IMR-90 (cell line): ENCODE measurements around the gene CYP2B6. TPM values are rescaled to one million over a fixed set of nuclear protein-coding genes. Genes with fewer than 3 reads are reported as not detected.

Source experiments
- polyA plus RNA-seq, 3 experiments: library from polyadenylated mRNA; depleted of rRNA; stranded (reverse); fragments of >200 nt; gene quantifications; 2 replicates each; pipeline ENCODE4 v1.2.3, GENCODE V29; 2012; ENCODE audit warnings: low replicate concordance in 1 of 3
- total RNA-seq: library from RNA; depleted of rRNA; stranded (reverse); fragments of >200 nt; gene quantifications from 2 replicates; pipeline ENCODE4 v1.2.3, GENCODE V29; 2012; rRNA removed

CYP2B6 gene
- total and polyA plus RNA-seq, 2 of the 4 experiments (the other 2 are of a cell fraction), result not detected

Other genes with a start within 250 kb of the CYP2B6 start
- 0.28 and 0.54 TPM in 2 replicates for gene ACTMAP, start 240.8 kb upstream of the CYP2B6 start, total RNA-seq
- gene ACTMAP, start 240.8 kb upstream of the CYP2B6 start, polyA plus RNA-seq (2012; rRNA removed), result 4.9 and 5.4 TPM in 2 replicates
- 28.3 and 30.3 TPM in 2 replicates for gene SNRPA, start 240.1 kb upstream of the CYP2B6 start, total RNA-seq
- gene SNRPA, start 240.1 kb upstream of the CYP2B6 start, polyA plus RNA-seq (2012; rRNA removed), result 81.3 and 158 TPM in 2 replicates
- not detected in 2 replicates for gene MIA, start 215.8 kb upstream of the CYP2B6 start, total RNA-seq
- gene MIA, start 215.8 kb upstream of the CYP2B6 start, polyA plus RNA-seq (2012; rRNA removed), result 0.44 TPM in 1 of 2 replicates, not detected in the other
- gene RAB4B, start 213.0 kb upstream of the CYP2B6 start, total RNA-seq, result 7.9 and 8.3 TPM in 2 replicates
- gene RAB4B, start 213.0 kb upstream of the CYP2B6 start, polyA plus RNA-seq (2012; rRNA removed), result 21.4 and 25.9 TPM in 2 replicates
- 50.5 and 54.1 TPM in 2 replicates for gene EGLN2, start 192.1 kb upstream of the CYP2B6 start, total RNA-seq
- gene EGLN2, start 192.1 kb upstream of the CYP2B6 start, polyA plus RNA-seq (2012; rRNA removed), result 60.2 and 62.7 TPM in 2 replicates
- gene CYP2A6, start 140.8 kb upstream of the CYP2B6 start, total RNA-seq, result not detected in 2 replicates
- gene CYP2A6, start 140.8 kb upstream of the CYP2B6 start, polyA plus RNA-seq (2012; rRNA removed), result not detected in 2 replicates
- not detected in 2 replicates for gene CYP2A7, start 109.1 kb upstream of the CYP2B6 start, total RNA-seq
- gene CYP2A7, start 109.1 kb upstream of the CYP2B6 start, polyA plus RNA-seq (2012; rRNA removed), result not detected in 2 replicates
- not detected in 2 replicates for gene CYP2A13, start 97.2 kb downstream of the CYP2B6 start, total RNA-seq
- gene CYP2A13, start 97.2 kb downstream of the CYP2B6 start, polyA plus RNA-seq (2012; rRNA removed), result not detected in 2 replicates
- gene CYP2F1, start 123.2 kb downstream of the CYP2B6 start, total RNA-seq, result not detected in 2 replicates
- not detected in 2 replicates for gene CYP2F1, start 123.2 kb downstream of the CYP2B6 start, polyA plus RNA-seq (2012; rRNA removed)
- 0.54 and 0.83 TPM in 2 replicates for gene CYP2S1, start 201.9 kb downstream of the CYP2B6 start, total RNA-seq
- gene CYP2S1, start 201.9 kb downstream of the CYP2B6 start, polyA plus RNA-seq (2012; rRNA removed), result 0.98 and 2.1 TPM in 2 replicates
- gene AXL, start 227.9 kb downstream of the CYP2B6 start, total RNA-seq, result 444 and 466 TPM in 2 replicates
- gene AXL, start 227.9 kb downstream of the CYP2B6 start, polyA plus RNA-seq (2012; rRNA removed), result 212 and 235 TPM in 2 replicates